Epidermal melanocyte (primary cell): ENCODE measurements around the gene ZNF646.

ENCODE experiments used
- DNase-seq: peaks from one replicate; pipeline ENCODE4 v3.0.0; 2011; ENCODE audit warnings: low spot score; ENCODE audit not compliant: insufficient read length

The ZNF646 gene

DNA sequence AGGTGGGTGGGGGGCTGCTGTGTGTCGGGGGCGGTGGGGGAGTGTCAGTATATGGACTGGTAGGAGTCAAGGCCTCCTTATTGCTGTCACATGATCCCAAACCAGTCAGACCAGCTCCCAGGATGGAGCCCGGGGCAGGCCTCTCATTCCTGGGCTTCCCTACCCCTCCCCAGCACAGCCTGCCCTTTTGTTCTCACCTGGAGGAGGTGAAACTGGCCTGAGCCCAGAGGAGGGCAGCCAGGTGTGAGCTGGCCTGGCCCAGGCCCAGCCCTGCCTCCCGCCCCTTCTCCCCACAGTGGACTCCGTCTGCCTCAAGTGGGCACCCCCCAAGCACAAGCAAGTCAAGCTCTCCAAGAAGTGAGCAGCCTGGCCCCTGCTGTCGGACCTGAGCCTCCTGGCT lies 56.7 kb downstream of the ZNF646 start:
- DNase-seq: no peak

DNA sequence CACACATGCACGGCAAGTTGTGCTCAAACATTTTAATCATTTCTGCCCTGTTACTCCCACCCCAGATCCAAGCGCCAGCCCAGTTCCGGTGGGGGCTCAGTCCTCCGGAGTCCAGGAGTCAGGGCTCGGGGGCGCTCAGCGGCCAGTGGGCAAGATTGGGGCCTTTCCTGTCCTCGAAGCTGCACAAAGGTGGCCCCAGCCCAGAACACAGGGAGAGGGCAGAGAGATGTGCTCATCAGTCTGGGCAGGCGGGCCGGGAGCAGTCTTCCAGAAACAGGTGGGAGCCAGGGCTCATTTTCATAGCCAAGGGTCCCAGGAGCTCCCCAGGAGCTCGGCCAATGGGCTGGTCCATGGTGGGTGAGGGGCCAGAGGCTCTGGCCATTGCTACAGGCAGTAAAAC lies 57.2 kb downstream of the ZNF646 start:
- no peak for DNase-seq

DNA sequence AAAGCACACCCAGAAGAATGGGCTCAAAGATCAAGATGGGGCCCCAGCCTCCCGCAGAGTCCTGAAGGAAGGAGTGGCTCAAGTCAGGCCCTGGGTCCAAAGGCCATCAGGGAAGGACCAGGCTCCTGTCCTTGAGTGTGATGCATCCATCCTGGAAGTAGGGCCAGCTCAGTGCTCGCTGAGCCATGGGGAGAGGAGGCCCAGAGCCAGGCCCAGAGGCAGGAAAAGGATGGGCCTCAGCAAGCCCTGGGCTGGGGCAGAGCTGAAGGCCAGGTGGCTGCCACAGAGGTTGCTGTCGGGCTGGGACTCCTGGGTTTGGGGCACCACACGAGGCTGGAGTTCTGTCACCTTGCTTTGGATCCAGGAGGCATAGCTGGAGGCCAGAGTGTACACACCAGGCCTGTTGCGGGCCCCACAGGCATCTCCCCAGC lies 57.6 kb downstream of the ZNF646 start:
- no peak for DNase-seq

DNA sequence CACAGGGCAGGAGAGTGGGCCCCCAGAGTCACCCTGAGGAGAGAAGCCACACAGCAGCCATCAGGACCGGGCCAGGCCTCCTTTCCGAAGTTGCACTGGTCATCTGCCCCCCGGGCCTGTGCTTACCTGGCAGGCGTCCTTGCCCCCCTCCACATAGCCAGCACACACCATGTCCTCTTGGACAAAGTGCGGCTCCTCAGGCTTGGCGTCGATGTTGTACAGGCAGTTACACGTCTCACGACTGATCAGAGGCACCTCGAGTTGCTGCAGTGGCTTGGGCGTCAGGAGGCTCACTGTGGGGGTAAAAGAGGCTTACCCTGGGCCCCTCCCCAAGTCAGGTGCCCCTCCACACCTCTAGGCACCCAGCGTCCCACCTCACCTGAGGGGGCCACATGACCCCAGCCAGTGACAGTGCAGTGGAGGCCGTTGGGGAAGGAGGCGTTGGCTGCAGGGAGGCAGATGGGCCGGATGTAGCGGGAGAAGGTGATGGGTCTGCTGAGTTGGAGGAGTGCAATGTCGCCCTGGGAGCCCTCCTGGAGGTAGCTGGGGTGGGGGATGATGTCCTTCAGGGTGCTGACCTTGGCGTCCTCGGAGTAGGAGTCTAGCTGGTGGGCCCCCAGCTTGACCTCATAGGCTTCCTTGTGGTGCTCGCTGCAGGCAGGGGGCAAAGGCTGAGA lies 58.2 kb downstream of the ZNF646 start:
- no peak for DNase-seq

DNA sequence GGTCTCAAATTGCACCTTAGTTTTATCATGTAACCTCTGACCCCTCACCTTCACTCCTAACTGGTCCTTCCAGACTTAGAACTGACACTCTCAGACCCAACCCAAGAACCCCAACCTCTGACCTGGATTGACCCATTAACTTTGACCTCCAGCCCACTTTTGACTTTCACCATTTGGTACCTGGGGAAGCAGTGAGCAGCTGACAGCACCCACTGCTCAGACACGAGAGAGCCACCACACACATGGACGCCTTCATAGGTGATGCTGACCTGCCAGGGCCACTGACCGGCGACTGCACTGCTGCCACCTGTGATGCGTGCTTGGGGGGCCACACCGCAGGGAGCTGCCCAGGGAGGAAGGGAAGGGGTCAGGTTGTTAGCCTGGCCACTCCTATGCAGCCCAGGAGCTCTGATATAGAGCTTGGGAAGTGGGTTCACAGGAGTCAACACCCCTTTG lies 58.9 kb downstream of the ZNF646 start:
- DNase-seq: no peak
